ENCODE results near the gene BICDL2. TPM values are rescaled to one million over a fixed set of nuclear protein-coding genes. Genes with fewer than 3 reads are reported as not detected.

The BICDL2 gene
- polyA plus RNA-seq, 1 donor from 2014 or later, result 0.37 TPM

DNA sequence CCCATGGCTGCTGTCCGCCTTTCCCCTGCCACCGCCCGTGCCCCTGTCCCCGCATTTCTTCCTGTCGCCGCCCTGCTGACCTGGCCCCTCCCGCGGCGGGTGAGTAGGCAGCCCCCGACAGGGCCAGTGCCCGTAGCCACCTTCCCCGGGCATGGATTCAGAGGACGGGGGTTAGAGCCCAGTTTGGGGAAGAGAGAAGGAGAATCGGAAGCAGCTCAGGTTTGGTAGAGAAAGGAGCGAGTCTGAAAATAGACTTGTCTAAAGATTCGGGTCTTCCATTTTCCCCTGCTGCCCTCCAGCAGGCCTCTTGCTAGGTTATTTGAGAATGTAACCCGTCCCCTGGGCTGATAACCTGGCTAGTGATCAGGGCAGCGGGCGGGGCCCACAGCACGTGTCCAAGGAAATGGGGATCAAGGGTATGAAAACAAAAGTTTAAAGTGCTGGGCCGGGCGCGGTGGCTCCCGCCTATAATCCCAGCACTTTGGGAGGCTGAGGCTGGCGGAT is 31.9 kb downstream of the BICDL2 start:
- H3K4me2 ChIP-seq (ENCODE audit: low read length), result no peak overlapping the region
- no peak overlapping the region for H2AFZ ChIP-seq (ENCODE audit: low read depth, low read length)
- H3K79me2 ChIP-seq (replicated peaks; ENCODE audit: insufficient read depth, low read length), result no peaks in the 10 kb centered on the region
- H3K36me3 ChIP-seq (ENCODE audit: insufficient read depth, low read length), result no peaks in the 10 kb centered on the region
- peaks cover 50% of the 10 kb centered on the region for H3K27me3 ChIP-seq (ENCODE audit: insufficient read depth, low read depth, low read length)
- H3K9me2 ChIP-seq (ENCODE audit: insufficient read depth, low read length), result no peaks in the 10 kb centered on the region
- no peaks in the 10 kb centered on the region for H4K20me1 ChIP-seq (ENCODE audit: insufficient read depth)
- H3K9me3 ChIP-seq (ENCODE audit: low read length), result no peaks in the 10 kb centered on the region
- TF ChIP-seq TAF1 (IDR thresholded peaks at IDR 0.05; ENCODE audit: low read depth) (no peak), EP300 (conservative IDR thresholded peaks at IDR 0.05; ENCODE audit: poor library complexity, severe bottlenecking) (no peak), SMC3 (conservative IDR thresholded peaks at IDR 0.05; ENCODE audit: poor library complexity) (no peak), MXI1 (conservative IDR thresholded peaks at IDR 0.05; ENCODE audit: poor library complexity, severe bottlenecking) (no peak), POLR2AphosphoS5 (IDR thresholded peaks at IDR 0.05) (no peak), EZH2 (IDR thresholded peaks at IDR 0.05; ENCODE audit: borderline replicate concordance, insufficient read depth, low read length, poor library complexity, severe bottlenecking) (no peak), RAD21 (conservative IDR thresholded peaks at IDR 0.05) (no peak)
- TF ChIP-seq, protein P1, sequence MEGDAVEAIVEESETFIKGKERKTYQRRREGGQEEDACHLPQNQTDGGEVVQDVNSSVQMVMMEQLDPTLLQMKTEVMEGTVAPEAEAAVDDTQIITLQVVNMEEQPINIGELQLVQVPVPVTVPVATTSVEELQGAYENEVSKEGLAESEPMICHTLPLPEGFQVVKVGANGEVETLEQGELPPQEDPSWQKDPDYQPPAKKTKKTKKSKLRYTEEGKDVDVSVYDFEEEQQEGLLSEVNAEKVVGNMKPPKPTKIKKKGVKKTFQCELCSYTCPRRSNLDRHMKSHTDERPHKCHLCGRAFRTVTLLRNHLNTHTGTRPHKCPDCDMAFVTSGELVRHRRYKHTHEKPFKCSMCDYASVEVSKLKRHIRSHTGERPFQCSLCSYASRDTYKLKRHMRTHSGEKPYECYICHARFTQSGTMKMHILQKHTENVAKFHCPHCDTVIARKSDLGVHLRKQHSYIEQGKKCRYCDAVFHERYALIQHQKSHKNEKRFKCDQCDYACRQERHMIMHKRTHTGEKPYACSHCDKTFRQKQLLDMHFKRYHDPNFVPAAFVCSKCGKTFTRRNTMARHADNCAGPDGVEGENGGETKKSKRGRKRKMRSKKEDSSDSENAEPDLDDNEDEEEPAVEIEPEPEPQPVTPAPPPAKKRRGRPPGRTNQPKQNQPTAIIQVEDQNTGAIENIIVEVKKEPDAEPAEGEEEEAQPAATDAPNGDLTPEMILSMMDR (IDR thresholded peaks at IDR 0.05; ENCODE audit: poor library complexity, severe bottlenecking), result no peak
- TF ChIP-seq, protein P2, sequence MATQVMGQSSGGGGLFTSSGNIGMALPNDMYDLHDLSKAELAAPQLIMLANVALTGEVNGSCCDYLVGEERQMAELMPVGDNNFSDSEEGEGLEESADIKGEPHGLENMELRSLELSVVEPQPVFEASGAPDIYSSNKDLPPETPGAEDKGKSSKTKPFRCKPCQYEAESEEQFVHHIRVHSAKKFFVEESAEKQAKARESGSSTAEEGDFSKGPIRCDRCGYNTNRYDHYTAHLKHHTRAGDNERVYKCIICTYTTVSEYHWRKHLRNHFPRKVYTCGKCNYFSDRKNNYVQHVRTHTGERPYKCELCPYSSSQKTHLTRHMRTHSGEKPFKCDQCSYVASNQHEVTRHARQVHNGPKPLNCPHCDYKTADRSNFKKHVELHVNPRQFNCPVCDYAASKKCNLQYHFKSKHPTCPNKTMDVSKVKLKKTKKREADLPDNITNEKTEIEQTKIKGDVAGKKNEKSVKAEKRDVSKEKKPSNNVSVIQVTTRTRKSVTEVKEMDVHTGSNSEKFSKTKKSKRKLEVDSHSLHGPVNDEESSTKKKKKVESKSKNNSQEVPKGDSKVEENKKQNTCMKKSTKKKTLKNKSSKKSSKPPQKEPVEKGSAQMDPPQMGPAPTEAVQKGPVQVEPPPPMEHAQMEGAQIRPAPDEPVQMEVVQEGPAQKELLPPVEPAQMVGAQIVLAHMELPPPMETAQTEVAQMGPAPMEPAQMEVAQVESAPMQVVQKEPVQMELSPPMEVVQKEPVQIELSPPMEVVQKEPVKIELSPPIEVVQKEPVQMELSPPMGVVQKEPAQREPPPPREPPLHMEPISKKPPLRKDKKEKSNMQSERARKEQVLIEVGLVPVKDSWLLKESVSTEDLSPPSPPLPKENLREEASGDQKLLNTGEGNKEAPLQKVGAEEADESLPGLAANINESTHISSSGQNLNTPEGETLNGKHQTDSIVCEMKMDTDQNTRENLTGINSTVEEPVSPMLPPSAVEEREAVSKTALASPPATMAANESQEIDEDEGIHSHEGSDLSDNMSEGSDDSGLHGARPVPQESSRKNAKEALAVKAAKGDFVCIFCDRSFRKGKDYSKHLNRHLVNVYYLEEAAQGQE (IDR thresholded peaks at IDR 0.05; ENCODE audit: borderline replicate concordance), result no peak
- H3F3A ChIP-seq (ENCODE audit: insufficient read depth, low read length, poor library complexity, severe bottlenecking), result no peaks in the 10 kb centered on the region
- H3K27ac ChIP-seq (ENCODE audit: low read length), result no peak overlapping the region
- peak overlapping the region; percentile 50 for H3K4me3 ChIP-seq (ENCODE audit: low read length)
- no peak overlapping the region for H3K9ac ChIP-seq (ENCODE audit: low read length)

DNA sequence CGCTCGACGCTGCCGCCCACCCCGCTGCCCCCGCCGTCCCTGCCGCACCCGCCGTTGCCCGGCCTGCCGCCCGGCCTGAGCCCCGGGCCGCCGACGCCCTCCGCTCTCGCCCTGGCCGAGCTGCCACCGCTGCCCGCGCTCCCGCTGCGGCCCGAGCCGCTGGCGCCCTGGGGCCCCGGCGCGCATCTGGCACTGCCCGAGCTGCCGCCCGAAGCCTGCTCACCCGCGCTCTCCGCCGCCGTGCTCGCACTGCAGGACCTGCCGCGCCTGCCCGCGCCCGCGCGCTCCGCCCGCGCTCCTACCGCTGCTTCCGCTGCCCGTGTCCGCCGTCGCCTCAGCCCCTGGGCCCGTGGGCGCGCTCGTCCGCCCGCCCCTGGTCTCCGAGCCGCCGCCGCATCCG is 32.4 kb downstream of the BICDL2 start:
- Histone ChIP-seq H3K27ac (ENCODE audit: low read length) (no peak overlapping the region), H3K9me3 (ENCODE audit: low read length) (no peaks in the 10 kb centered on the region), H3K79me2 (replicated peaks; ENCODE audit: insufficient read depth, low read length) (no peaks in the 10 kb centered on the region), H3K9ac (ENCODE audit: low read length) (no peak overlapping the region), H3K36me3 (ENCODE audit: insufficient read depth, low read length) (no peaks in the 10 kb centered on the region), H2AFZ (ENCODE audit: low read depth, low read length) (no peak overlapping the region), H3K27me3 (ENCODE audit: insufficient read depth, low read depth, low read length) (peaks cover 46% of the 10 kb centered on the region), H3F3A (ENCODE audit: insufficient read depth, low read length, poor library complexity, severe bottlenecking) (no peaks in the 10 kb centered on the region), H3K4me3 (ENCODE audit: low read length) (no peak overlapping the region), H3K9me2 (ENCODE audit: insufficient read depth, low read length) (no peaks in the 10 kb centered on the region), H4K20me1 (ENCODE audit: insufficient read depth) (no peaks in the 10 kb centered on the region), H3K4me2 (ENCODE audit: low read length) (no peak overlapping the region)
- TF ChIP-seq POLR2AphosphoS5 (IDR thresholded peaks at IDR 0.05), result no peak
- TF ChIP-seq, protein P2 (IDR thresholded peaks at IDR 0.05; ENCODE audit: borderline replicate concordance), result no peak
- TF ChIP-seq, protein P1 (IDR thresholded peaks at IDR 0.05; ENCODE audit: poor library complexity, severe bottlenecking), result no peak
- TF ChIP-seq EP300 (conservative IDR thresholded peaks at IDR 0.05; ENCODE audit: poor library complexity, severe bottlenecking), result no peak
- no peak for TF ChIP-seq EZH2 (IDR thresholded peaks at IDR 0.05; ENCODE audit: borderline replicate concordance, insufficient read depth, low read length, poor library complexity, severe bottlenecking)
- no peak for TF ChIP-seq SMC3 (conservative IDR thresholded peaks at IDR 0.05; ENCODE audit: poor library complexity)
- TF ChIP-seq RAD21 (conservative IDR thresholded peaks at IDR 0.05), result no peak
- TF ChIP-seq TAF1 (IDR thresholded peaks at IDR 0.05; ENCODE audit: low read depth), result no peak
- no peak for TF ChIP-seq MXI1 (conservative IDR thresholded peaks at IDR 0.05; ENCODE audit: poor library complexity, severe bottlenecking)
